Keratinocyte (primary cell): ENCODE results near the gene CDH16. TPM values are rescaled to one million over a fixed set of nuclear protein-coding genes. Genes with fewer than 3 reads are reported as not detected.

ENCODE experiments used
- DNase-seq: peaks from one replicate; pipeline ENCODE4 v3.0.0-alpha.2; 2011; ENCODE audit warnings: low read depth, missing footprints, low spot score
- FAIRE-seq: peaks from 2 replicates; lab custom pipeline; 2011; peaks lifted over from hg19 to GRCh38; lab: Jason Lieb, UNC
- H2AFZ ChIP-seq: 2 replicates; pipeline ENCODE4 v1.6.0; 2012; ENCODE audit warnings: low read length, control low read depth, inconsistent platforms; ENCODE audit not compliant: control insufficient read depth
- H3K27ac ChIP-seq: 2 replicates; pipeline ENCODE4 v1.5.1; 2011; ENCODE audit warnings: low read length; ENCODE audit not compliant: control insufficient read depth, insufficient read depth
- H3K27me3 ChIP-seq: 3 replicates; pipeline ENCODE4 v1.6.0; 2011; ENCODE audit warnings: low read length; ENCODE audit not compliant: control insufficient read depth, insufficient read depth; ENCODE audit errors: extremely low read depth
- H3K36me3 ChIP-seq, 2 experiments: 2 replicates in 1 of 2; 3 replicates in 1 of 2; pipeline ENCODE4 v1.5.1; 2011; ENCODE audit warnings: low read length in 2 of 2, mild to moderate bottlenecking in 1 of 2; ENCODE audit not compliant: control insufficient read depth in 2 of 2, insufficient read depth in 2 of 2; ENCODE audit errors: extremely low read depth in 1 of 2
- H3K4me1 ChIP-seq: 3 replicates; pipeline ENCODE4 v1.5.1; 2011; ENCODE audit warnings: low read length; ENCODE audit not compliant: control insufficient read depth, insufficient read depth; ENCODE audit errors: extremely low read depth
- H3K4me2 ChIP-seq: 3 replicates; pipeline ENCODE4 v1.6.0; 2011; ENCODE audit warnings: low read depth, low read length; ENCODE audit not compliant: control insufficient read depth, insufficient read depth; ENCODE audit errors: extremely low read depth
- H3K4me3 ChIP-seq, 3 experiments: fragments of 200-600 bp in 1 of 3; sonication (generic) in 1 of 3; 2 replicates in 2 of 3; 3 replicates in 1 of 3; pipeline ENCODE4 v1.5.1; 2011 to 2016; ENCODE audit warnings: low read length in 3 of 3, mild to moderate bottlenecking in 3 of 3, control low read depth in 2 of 3, inconsistent platforms in 1 of 3, low read depth in 1 of 3, mixed read lengths in 1 of 3, mixed run types in 1 of 3, moderate library complexity in 1 of 3; ENCODE audit not compliant: control insufficient read depth in 2 of 3, insufficient read depth in 2 of 3; ENCODE audit errors: extremely low read depth in 1 of 3
- H3K79me2 ChIP-seq: 2 replicates; pipeline ENCODE4 v1.6.0; 2012; ENCODE audit warnings: low read length; ENCODE audit not compliant: control insufficient read depth, insufficient read depth
- H3K9ac ChIP-seq: 3 replicates; pipeline ENCODE4 v1.6.0; 2011; ENCODE audit warnings: low read length; ENCODE audit not compliant: control insufficient read depth, insufficient read depth; ENCODE audit errors: extremely low read depth
- H3K9me1 ChIP-seq: 3 replicates; pipeline ENCODE4 v1.6.0; 2011; ENCODE audit warnings: low read length; ENCODE audit not compliant: control insufficient read depth, insufficient read depth; ENCODE audit errors: extremely low read depth
- H3K9me3 ChIP-seq: 2 replicates; pipeline ENCODE4 v1.5.1; 2012; ENCODE audit warnings: low read depth, low read length; ENCODE audit not compliant: control insufficient read depth
- H4K20me1 ChIP-seq: 3 replicates; pipeline ENCODE4 v1.6.0; 2011; ENCODE audit warnings: low read length; ENCODE audit not compliant: control insufficient read depth, insufficient read depth; ENCODE audit errors: extremely low read depth
- EZH2 ChIP-seq: IDR thresholded peaks from one replicate; pipeline ENCODE4 v1.6.1; 2012; ENCODE audit warnings: inconsistent platforms, mild to moderate bottlenecking, low read length, moderate library complexity
- dilution Hi-C: fragments of 300-500 bp; cut with MboI; formaldehyde crosslinking; loops from one replicate; pipeline ENCODE4 v1.7.0; 2020; ENCODE audit warnings: low sequenced_read_pairs; ENCODE audit not compliant: extremely low pct_ligation_motif_present
- polyA plus RNA-seq, 5 experiments: library from polyadenylated mRNA; depleted of rRNA in 3 of 5; stranded (reverse) in 3 of 5; stranded (forward) in 1 of 5; unstranded in 1 of 5; fragments of >200 nt; gene quantifications; 1 replicate in 1 of 5; 2 replicates in 3 of 5; 3 replicates in 1 of 5; pipeline versions ENCODE4 v1.2.1 to v1.2.3, GENCODE V29; 2011 to 2012; ENCODE audit warnings: missing spikeins in 2 of 5, low read depth in 1 of 5, low replicate concordance in 1 of 5
- TF ChIP-seq, protein P1 (sequence below), 3 experiments: IDR thresholded peaks in 1 of 3; conservative IDR thresholded peaks in 1 of 3; optimal IDR thresholded peaks in 1 of 3; 2 replicates in 2 of 3; 3 replicates in 1 of 3; pipeline versions ENCODE3 to v1.5.1; 2011; ENCODE audit warnings: low read length in 3 of 3, mild to moderate bottlenecking in 3 of 3, moderate library complexity in 2 of 3, control low read depth in 1 of 3, inconsistent platforms in 1 of 3; ENCODE audit not compliant: insufficient read depth in 2 of 3; ENCODE audit errors: extremely low read depth in 1 of 3

Gene CDH16
- polyA plus RNA-seq, 1 donor (not counting 4 experiments of a cell fraction or from before 2014, with no cell fraction given) = 0.45 TPM

DNA sequence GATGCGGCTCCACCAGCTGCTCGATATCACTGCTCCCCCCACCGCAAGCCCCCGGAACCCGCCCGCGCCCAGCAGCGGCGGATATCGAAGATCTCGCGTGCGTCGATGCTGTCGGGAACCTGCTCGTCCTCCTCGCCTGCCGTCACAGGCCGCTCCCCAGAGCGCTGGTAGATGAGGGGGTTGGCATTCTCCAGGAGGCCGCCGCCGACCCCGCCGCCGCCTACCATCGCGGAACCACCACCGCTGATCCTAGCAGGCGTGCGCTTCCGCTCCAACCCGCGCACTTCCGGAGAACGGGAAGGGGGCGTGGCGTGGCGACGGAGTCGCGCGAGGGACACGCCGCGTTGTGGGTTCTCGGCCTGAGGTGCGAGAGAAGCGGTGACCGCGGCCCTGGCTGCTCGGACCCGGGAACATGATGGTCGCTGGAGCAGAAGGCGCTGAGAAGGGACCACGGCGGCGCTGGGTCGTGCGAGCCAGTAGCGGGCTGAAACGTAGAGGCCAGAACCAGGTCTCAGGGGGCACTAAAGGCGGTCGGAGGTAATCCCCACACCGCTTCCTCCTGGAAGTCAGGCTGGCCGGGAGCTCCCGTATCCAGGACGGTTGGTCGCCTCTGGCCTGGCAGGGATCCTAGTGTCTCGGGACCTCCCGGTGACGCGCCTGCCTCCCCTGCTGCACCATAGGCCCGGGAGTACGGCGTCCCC is 15.6 kb upstream of the CDH16 start, which contains the start of gene CIAO2B:
CIAO2B (minus strand) TSS at position 265 of the 701 bp plus-strand sequence; CDS start at position 227, 38 bp downstream.
- Histone ChIP-seq H3K4me2 (peak within 1 kb of the TSS; percentile 94), H3K9ac (peak within 1 kb of the TSS; percentile 95), H3K27me3 (no peaks in the 10 kb centered on the region), H3K4me1 (peaks cover 18% of the 10 kb centered on the region), H3K9me3 (no peaks in the 10 kb centered on the region), H3K9me1 (peaks cover 5% of the 10 kb centered on the region), H3K79me2 (peaks cover 49% of the 10 kb centered on the region), H3K36me3 (peaks cover 17 to 26% of the 10 kb centered on the region in 2 experiments), H4K20me1 (peaks cover 8% of the 10 kb centered on the region), H2AFZ (peak within 1 kb of the TSS; percentile 87), H3K4me3 (peak within 1 kb of the TSS; percentile 72 to 86 (median 77)), H3K27ac (peak within 1 kb of the TSS; percentile 76)
- dilution Hi-C loops = no loop called here
- DNase-seq (no peak), FAIRE-seq (no peak)
- TF ChIP-seq, protein P1, sequence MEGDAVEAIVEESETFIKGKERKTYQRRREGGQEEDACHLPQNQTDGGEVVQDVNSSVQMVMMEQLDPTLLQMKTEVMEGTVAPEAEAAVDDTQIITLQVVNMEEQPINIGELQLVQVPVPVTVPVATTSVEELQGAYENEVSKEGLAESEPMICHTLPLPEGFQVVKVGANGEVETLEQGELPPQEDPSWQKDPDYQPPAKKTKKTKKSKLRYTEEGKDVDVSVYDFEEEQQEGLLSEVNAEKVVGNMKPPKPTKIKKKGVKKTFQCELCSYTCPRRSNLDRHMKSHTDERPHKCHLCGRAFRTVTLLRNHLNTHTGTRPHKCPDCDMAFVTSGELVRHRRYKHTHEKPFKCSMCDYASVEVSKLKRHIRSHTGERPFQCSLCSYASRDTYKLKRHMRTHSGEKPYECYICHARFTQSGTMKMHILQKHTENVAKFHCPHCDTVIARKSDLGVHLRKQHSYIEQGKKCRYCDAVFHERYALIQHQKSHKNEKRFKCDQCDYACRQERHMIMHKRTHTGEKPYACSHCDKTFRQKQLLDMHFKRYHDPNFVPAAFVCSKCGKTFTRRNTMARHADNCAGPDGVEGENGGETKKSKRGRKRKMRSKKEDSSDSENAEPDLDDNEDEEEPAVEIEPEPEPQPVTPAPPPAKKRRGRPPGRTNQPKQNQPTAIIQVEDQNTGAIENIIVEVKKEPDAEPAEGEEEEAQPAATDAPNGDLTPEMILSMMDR (optimal IDR thresholded peaks at IDR 0.05 in 1 of 3, IDR thresholded peaks at IDR 0.05 in 1 of 3, conservative IDR thresholded peaks at IDR 0.05 in 1 of 3; ENCODE audit: extremely low read depth in 1 of 3, insufficient read depth in 2 of 3, low read length in 3 of 3) = no peak
- no peak for TF ChIP-seq EZH2

DNA sequence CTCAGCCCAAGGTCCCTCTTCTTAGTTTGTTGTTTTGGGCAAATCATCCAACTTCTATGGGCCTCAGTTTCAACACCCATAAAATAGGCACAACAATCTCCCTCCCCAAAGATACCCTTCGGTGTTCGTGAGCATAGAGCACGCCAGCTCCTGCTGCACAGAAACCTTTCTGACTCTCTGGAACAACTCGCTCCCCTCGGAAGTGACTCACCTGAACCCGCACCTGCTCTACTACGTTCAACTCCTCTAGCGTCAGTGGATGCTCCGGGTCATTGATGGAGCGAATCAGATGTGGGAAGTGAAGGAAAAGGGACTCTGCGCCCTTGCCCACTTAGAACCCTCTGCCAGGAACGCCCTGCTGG is 15.1 kb upstream of the CDH16 start:
- no peak for DNase-seq
- Histone ChIP-seq H3K9me3 (no peaks in the 10 kb centered on the region), H3K27me3 (no peaks in the 10 kb centered on the region), H3K27ac (peak overlapping the region; percentile 76), H3K36me3 (peaks cover 13 to 20% of the 10 kb centered on the region in 2 experiments), H3K4me1 (peaks cover 18% of the 10 kb centered on the region), H3K9ac (peak overlapping the region; percentile 95), H4K20me1 (peaks cover 8% of the 10 kb centered on the region), H3K4me3 (peak overlapping the region; percentile 72 to 86 (median 77)), H3K4me2 (peak overlapping the region; percentile 94), H2AFZ (peak overlapping the region; percentile 60), H3K9me1 (peaks cover 5% of the 10 kb centered on the region), H3K79me2 (peaks cover 48% of the 10 kb centered on the region)
- peak; percentile 56 for FAIRE-seq
- dilution Hi-C loops = no loop called here
- TF ChIP-seq, protein P1 (optimal IDR thresholded peaks at IDR 0.05 in 1 of 3, IDR thresholded peaks at IDR 0.05 in 1 of 3, conservative IDR thresholded peaks at IDR 0.05 in 1 of 3; ENCODE audit: extremely low read depth in 1 of 3, insufficient read depth in 2 of 3, low read length in 3 of 3) = no peak
- no peak for TF ChIP-seq EZH2
